ENCODE results near the gene WIPF2.
A peak's percentile ranks its signal among the peaks of the same experiment; 100 is the strongest.
"Not testable (repeated sequence)": the region's sequence is repeated elsewhere in the genome, so short reads cannot be mapped to it uniquely, and the experiment has no call there.

The WIPF2 gene

GRCh38 chr17:40192961-40193360 is 26.1 kb upstream of the WIPF2 start:
- no peak for DNase-seq (ENCODE audit: low read depth)

GRCh38 chr17:40194821-40195220 is 24.3 kb upstream of the WIPF2 start:
- no peak for DNase-seq (ENCODE audit: low read depth)

GRCh38 chr17:40197550-40197949 is 21.6 kb upstream of the WIPF2 start:
- no peak for DNase-seq (ENCODE audit: low read depth)

GRCh38 chr17:40197965-40198456 is 21.1 kb upstream of the WIPF2 start:
- DNase-seq (ENCODE audit: low read depth): not testable (repeated sequence)

GRCh38 chr17:40198576-40198975 is 20.5 kb upstream of the WIPF2 start:
- DNase-seq (ENCODE audit: low read depth): no peak

- DNase-seq (ENCODE audit: low read depth): no peak
These were observed 16.0 kb upstream of the WIPF2 start for GRCh38 chr17:40203131-40203530.

GRCh38 chr17:40206193-40206592 is 12.9 kb upstream of the WIPF2 start:
- DNase-seq (ENCODE audit: low read depth): not testable (repeated sequence)

GRCh38 chr17:40209404-40210093 is 9.6 kb upstream of the WIPF2 start:
- peak; percentile 53 for DNase-seq (ENCODE audit: low read depth)

- not testable (repeated sequence) for DNase-seq (ENCODE audit: low read depth)
These were observed 5.2 kb upstream of the WIPF2 start for GRCh38 chr17:40213914-40214313.

GRCh38 chr17:40218006-40218739 is 931 bp upstream of the WIPF2 start:
- DNase-seq (ENCODE audit: low read depth): no peak

GRCh38 chr17:40219594-40220338 is 662 bp downstream of the WIPF2 start:
- no peak for DNase-seq (ENCODE audit: low read depth)

- DNase-seq (ENCODE audit: low read depth): no peak
These were observed 5.8 kb downstream of the WIPF2 start for GRCh38 chr17:40224718-40225550.

GRCh38 chr17:40229146-40229545 is 10.0 kb downstream of the WIPF2 start:
- not testable (repeated sequence) for DNase-seq (ENCODE audit: low read depth)

- DNase-seq (ENCODE audit: low read depth): no peak
These were observed 11.6 kb downstream of the WIPF2 start for GRCh38 chr17:40230670-40231069.

GRCh38 chr17:40231928-40232327 is 12.8 kb downstream of the WIPF2 start:
- DNase-seq (ENCODE audit: low read depth): not testable (repeated sequence)

- DNase-seq (ENCODE audit: low read depth): no peak
These were observed 22.2 kb downstream of the WIPF2 start for GRCh38 chr17:40241252-40241834.

- DNase-seq (ENCODE audit: low read depth): no peak
These were observed 23.7 kb downstream of the WIPF2 start for GRCh38 chr17:40242774-40243173.

- DNase-seq (ENCODE audit: low read depth): no peak
These were observed 24.7 kb downstream of the WIPF2 start for GRCh38 chr17:40243761-40244160.

GRCh38 chr17:40244255-40244654 is 25.2 kb downstream of the WIPF2 start:
- no peak for DNase-seq (ENCODE audit: low read depth)

GRCh38 chr17:40247926-40248495 is 28.9 kb downstream of the WIPF2 start:
- no peak for DNase-seq (ENCODE audit: low read depth)

GRCh38 chr17:40248507-40248906 is 29.4 kb downstream of the WIPF2 start:
- DNase-seq (ENCODE audit: low read depth): no peak

All from GM04504 (cell line).